SK-N-SH (cell line): ENCODE measurements around the gene GNPTAB.

Experiments used
- CHD2 ChIP-seq: fragments of 150-350 bp; IDR thresholded peaks from 2 replicates; pipeline ENCODE4 v1.6.1; 2018; ENCODE audit warnings: low read length; ENCODE audit not compliant: partially characterized antibody
- EP300 ChIP-seq, 2 experiments: IDR thresholded peaks; 2 replicates each; pipeline versions ENCODE4 v1.4.0 to v1.6.1; 2012; ENCODE audit warnings: borderline replicate concordance in 1 of 2, low read depth in 1 of 2, low read length in 1 of 2
- EZH2phosphoT487 ChIP-seq: fragments of 200-600 bp; sonication (generic); IDR thresholded peaks from 2 replicates; pipeline ENCODE4 v1.6.1; 2017; ENCODE audit warnings: low read depth, mixed run types, mild to moderate bottlenecking, antibody characterized with exemption, moderate library complexity, borderline replicate concordance
- FOSL2 ChIP-seq: IDR thresholded peaks from 2 replicates; pipeline ENCODE4 v1.4.0; 2012; ENCODE audit warnings: low read depth, mild to moderate bottlenecking, moderate library complexity, borderline replicate concordance
- FOXM1 ChIP-seq: IDR thresholded peaks from 2 replicates; pipeline ENCODE4 v1.4.0; 2012; ENCODE audit warnings: low read depth, mild to moderate bottlenecking
- POLR2AphosphoS5 ChIP-seq: IDR thresholded peaks from 2 replicates; pipeline ENCODE4 v1.6.1; 2012; ENCODE audit warnings: low read depth, low read length

GRCh38 chr12:101847325-101847724 is 16.6 kb upstream of the GNPTAB start:
- no peak for TF ChIP-seq EZH2phosphoT487
- no peak for TF ChIP-seq FOSL2
- TF ChIP-seq POLR2AphosphoS5: no peak
- no peak for TF ChIP-seq CHD2
- TF ChIP-seq FOXM1: no peak
- TF ChIP-seq EP300 (IDR thresholded peaks at IDR 0.05; ENCODE audit: borderline replicate concordance in 1 of 2, low read depth in 1 of 2, low read length in 1 of 2): no peak
